Stimulated activated CD8-positive, alpha-beta memory T cell treated with anti-CD3 and anti-CD28 coated beads, Interleukin-2, amount 100 ng/mL, for 48 hours (primary cell): Measurements from ENCODE around the gene MPZL2.

ENCODE experiments used
- DNase-seq, 2 donors: peaks; one replicate each; pipeline ENCODE4 v3.0.0-alpha.2; 2020; ENCODE audit warnings: low read depth in 2 of 2

Gene MPZL2

DNA sequence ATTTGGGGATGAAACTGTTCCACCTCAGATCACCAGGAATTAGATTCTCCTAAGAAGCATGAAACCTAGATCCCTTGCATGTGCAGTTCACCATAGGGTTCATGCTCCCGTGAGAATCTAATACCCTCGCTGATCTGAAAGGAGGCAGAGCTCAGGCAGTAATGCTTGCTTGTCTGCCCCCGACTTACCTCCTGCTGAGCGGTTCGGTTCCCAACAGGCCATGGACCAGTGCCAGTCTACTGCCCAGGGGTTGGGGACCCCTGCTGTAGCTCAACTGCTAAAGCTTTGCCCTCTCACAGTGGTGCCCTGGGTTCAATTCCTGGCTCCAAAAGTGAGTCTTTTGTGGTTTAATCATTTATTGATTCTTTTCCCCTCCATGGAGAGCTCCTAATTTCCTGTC, 42.7 kb downstream of the MPZL2 start:
- no peak for DNase-seq

- DNase-seq: no peak
These were observed 44.4 kb downstream of the MPZL2 start for GRCh38 chr11:118219732-118220131.

GRCh38 chr11:118219244-118219643, 44.9 kb downstream of the MPZL2 start:
- DNase-seq: no peak

GRCh38 chr11:118217575-118217974, 46.5 kb downstream of the MPZL2 start:
- DNase-seq: no peak

DNA sequence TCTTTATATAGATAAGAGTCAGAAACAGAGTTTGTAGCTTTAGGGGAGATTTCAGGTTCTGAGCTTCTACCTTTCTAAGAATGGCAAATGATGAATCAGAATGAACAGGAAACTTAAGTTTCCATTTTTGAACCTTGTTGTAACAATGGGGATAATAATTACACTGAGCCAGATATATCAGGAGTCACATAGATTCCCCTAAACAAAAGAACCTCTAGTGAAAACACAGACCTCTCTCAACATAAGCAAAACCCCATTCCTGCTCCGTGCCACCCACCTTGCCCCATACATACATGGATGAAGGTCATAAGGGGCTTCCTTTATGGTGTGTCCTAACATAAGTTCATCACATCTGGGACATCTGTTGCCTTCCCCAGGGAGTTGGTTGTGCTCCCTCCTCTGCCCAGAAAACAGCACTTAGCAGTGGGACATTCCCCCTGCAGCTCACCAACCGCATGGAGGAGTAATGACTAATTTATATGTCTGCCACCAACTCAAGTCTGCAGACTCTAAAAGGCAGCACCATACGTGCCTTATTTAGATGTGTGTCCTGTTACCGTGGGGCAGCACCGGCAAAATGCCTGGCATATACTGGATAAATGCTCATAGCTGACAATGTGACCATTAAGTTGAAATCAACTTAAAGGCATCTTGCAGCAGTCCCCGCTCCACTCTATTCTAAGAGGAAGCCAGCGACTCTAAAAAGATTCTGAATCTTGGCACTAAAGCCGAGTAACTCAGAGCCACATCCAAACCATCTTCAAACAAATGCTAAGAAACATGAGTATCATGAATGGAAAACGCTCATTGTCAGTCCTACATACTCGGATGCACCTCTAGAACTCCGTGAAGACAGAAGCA, 47.2 kb downstream of the MPZL2 start:
- DNase-seq: no peak

DNA sequence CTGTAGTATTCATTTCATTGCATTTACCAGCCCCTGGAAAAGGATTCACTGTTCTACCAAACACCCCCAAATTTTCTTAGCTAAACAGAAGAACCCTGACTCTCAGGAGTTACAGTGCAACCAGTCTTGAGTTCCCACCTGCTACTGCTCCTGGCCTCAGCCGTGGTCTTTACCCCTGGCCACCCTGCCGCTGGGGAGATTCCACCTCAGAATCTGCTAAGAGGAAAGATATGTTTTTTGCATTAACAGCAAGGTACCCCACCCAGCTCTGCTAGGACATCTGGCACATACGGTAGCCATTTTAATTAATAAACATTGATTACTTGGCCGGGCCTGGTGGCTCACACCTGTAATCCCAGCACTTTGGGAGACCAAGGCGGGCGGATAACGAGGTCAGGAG, 48.3 kb downstream of the MPZL2 start:
- no peak for DNase-seq

DNA sequence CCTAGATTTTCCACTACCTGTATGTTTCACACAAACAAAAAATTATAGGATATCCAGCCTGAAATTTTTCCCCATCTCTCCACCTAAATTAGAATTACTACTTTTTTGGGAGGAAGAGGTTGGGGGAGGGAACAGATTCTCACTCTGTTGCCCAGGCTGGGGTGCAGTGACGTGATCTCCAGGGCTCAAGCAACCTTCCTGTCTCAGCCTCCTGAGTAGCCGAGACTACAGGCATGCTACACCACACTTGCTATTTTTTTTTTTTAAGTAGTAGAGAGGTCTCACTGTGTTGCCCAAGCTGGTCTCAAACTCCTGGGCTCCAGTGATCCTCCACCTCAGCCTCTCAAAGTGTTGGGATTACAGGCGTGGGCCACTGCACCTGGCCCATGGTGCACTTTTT, 48.8 kb downstream of the MPZL2 start:
- no peak for DNase-seq

DNA sequence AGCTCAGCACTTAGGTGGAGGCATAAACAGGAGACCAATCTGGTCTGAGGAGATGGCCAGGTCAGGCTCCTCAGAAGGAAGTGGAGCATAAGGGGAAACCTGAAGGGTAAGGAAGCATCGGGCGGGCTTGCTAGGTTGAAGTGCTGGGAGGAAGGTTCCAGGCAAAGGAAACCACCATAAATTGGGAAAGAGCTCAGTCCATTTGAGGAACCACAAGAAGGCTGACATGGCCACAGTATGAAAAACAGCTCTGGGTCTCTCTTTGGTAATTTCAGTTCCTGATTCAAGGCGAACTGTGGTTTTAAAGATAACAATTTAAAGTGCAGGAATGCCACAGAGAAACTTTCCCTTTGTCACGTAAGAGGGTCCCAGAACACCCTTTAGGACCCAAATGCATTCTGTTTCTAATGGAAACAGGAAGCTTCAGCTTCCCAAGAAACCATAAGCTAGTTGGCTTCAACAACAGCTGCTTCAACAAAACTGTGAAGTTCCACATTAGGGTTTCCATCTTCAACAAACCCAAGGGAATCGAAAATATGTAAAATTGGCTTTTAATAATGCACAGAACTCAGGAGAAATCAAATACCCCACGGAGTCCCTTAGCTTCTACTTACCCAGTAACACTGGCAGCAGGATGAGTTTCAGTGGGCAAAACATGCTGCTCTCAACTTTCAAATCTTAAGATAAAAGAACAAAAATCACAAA, 49.7 kb downstream of the MPZL2 start:
- DNase-seq: no peak

DNA sequence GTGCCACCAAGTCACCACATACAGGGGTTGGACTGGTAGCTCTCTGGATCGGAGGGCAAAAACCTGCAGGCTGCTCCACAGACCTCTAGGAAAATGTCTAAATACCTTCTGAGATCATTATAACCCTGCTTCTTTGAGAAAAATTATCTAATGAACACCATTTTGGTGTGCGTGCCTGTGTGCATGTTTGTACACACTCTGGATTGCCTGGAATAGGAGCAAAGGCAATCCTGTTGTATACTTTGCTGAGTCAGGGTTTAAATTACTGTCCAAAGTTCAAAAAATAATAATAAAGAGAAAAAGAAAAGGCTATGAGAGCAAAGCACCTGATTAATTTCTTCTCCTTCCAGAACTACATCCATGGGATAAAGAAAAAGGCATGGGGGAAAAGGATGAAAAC, 50.3 kb downstream of the MPZL2 start:
- DNase-seq: no peak

- DNase-seq: no peak
These were observed 50.9 kb downstream of the MPZL2 start for GRCh38 chr11:118213201-118213600.

DNA sequence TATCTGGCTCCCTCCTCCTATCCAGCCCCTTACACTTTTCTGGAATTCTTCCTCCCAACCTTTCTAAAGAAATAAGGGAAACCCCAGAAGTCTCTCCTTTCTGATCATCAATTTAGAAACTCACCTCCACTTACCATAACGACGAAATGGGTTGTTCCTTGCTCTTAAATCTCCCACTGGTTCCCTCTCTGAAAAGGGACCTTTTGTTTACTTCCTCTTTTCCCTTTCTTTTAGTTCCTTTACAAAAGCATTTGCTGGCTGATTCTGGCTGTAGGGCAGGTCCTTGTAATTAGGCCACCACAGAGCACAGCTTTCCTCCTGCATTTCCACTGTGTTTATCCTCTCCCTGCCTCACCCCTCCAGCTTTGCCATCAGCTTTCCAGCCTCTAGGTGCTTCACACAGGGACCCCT, 51.3 kb downstream of the MPZL2 start:
- DNase-seq: no peak

DNA sequence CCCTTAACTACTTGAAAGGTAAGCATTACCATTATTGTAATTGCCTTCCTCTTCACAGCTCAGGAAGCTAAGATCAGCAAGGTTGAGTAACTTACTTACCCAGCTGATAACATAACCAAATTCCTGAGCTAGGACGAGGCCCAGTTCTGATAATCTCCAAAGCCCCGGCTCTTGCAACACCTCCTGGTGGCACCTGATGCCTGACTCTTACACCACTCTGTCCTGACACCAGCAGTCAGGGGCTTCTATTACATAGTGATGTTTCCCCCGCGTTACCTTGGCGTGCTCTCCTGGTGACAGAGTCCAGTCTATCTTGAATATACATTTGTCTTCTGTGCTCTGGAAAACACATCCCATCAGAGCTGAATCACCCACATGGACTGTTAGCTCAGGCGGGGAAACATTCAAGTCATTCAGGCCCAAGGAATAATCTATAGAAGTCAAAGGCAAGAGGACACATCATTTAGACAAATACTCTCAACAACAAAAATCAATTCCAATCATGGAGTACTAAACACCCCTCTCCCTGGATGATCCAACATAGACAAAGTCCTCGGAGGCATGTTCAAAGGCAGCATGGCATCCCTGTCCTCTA, 51.9 kb downstream of the MPZL2 start:
- DNase-seq: no peak

- DNase-seq: no peak
These were observed 53.1 kb downstream of the MPZL2 start for GRCh38 chr11:118211006-118211405.

DNA sequence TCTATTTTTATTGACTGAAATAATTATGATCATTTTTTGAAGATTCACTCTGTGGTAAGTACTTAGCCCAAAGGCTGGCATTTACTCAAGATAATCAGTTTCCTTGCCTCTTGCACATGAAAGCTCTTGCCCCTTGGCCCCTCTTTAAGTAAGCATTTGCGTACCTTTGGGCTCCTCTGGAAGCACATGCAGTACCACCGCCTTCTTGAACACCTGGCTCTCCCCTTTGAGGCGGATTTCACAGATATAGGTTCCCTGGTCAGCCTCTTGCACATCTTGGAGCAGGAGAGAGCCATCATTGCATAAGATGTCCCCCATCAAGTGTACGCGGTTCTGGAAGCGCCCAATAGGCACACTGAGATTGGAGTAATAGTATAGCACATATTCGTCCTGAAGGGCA, 53.8 kb downstream of the MPZL2 start:
- DNase-seq: no peak

- DNase-seq: no peak
These were observed 55.1 kb downstream of the MPZL2 start for GRCh38 chr11:118209033-118209432.

GRCh38 chr11:118207079-118207478, 57.0 kb downstream of the MPZL2 start:
- no peak for DNase-seq

- no peak for DNase-seq
These were observed 57.6 kb downstream of the MPZL2 start for GRCh38 chr11:118206391-118207031.

- DNase-seq: no peak
These were observed 58.3 kb downstream of the MPZL2 start for GRCh38 chr11:118205606-118206378.
